Spleen (tissue), 11 donors: ENCODE data around the gene RBSN. TPM values are rescaled to one million over a fixed set of nuclear protein-coding genes. Genes with fewer than 3 reads are reported as not detected.
A peak's percentile ranks its signal among the peaks of the same experiment; 100 is the strongest.

Experiments
- DNase-seq: peaks from one replicate; pipeline ENCODE4 v3.0.0-alpha.2; 2020
- H3K27ac ChIP-seq, 8 donors: fragments of 200-600 bp; sonication (generic) in 7 of 8; 1 replicate in 4 of 8; 2 replicates in 4 of 8; pipeline versions ENCODE4 v1.5.0 to v1.8.0; 2016 to 2021; ENCODE audit warnings: inconsistent platforms in 4 of 8, mild to moderate bottlenecking in 4 of 8, moderate library complexity in 1 of 8
- H3K27me3 ChIP-seq, 7 donors: fragments of 200-600 bp; sonication (generic) in 6 of 7; replicated peaks in 1 of 7; 1 replicate in 4 of 7; 2 replicates in 3 of 7; pipeline versions ENCODE4 v1.5.0 to v1.8.0; 2016 to 2021; ENCODE audit warnings: inconsistent platforms in 3 of 7, mild to moderate bottlenecking in 1 of 7
- H3K36me3 ChIP-seq, 6 donors: fragments of 200-600 bp; sonication (generic) in 5 of 6; 1 replicate in 4 of 6; 2 replicates in 2 of 6; pipeline versions ENCODE4 v1.5.0 to v1.8.0; 2016 to 2021; ENCODE audit warnings: inconsistent platforms in 2 of 6
- H3K4me1 ChIP-seq, 6 donors: fragments of 200-600 bp; sonication (generic) in 5 of 6; 1 replicate in 3 of 6; 2 replicates in 3 of 6; pipeline versions ENCODE4 v1.5.0 to v1.8.0; 2016 to 2021; ENCODE audit warnings: inconsistent platforms in 3 of 6
- H3K4me3 ChIP-seq, 8 donors: fragments of 200-600 bp; sonication (generic) in 7 of 8; 1 replicate in 4 of 8; 2 replicates in 4 of 8; pipeline versions ENCODE4 v1.5.0 to v1.8.0; 2016 to 2021; ENCODE audit warnings: inconsistent platforms in 4 of 8, mild to moderate bottlenecking in 4 of 8, moderate library complexity in 2 of 8
- H3K9me3 ChIP-seq, 8 donors: fragments of 200-600 bp; sonication (generic) in 7 of 8; 1 replicate in 4 of 8; 2 replicates in 4 of 8; pipeline versions ENCODE4 v1.5.0 to v1.8.0; 2016 to 2021; ENCODE audit warnings: inconsistent platforms in 4 of 8
- CTCF ChIP-seq, 11 experiments: fragments of 200-600 bp in 7 of 11; fragments of 450-650 bp in 4 of 11; sonication (generic) in 4 of 11; IDR thresholded peaks in 8 of 11; conservative IDR thresholded peaks in 3 of 11; 1 replicate in 7 of 11; 2 replicates in 4 of 11; pipeline versions ENCODE4 v1.4.0 to v1.8.0; 2016 to 2021; ENCODE audit warnings: antibody characterized with exemption in 11 of 11, inconsistent platforms in 4 of 11, mild to moderate bottlenecking in 1 of 11
- POLR2A ChIP-seq, 3 donors: fragments of 450-650 bp; IDR thresholded peaks; one replicate each; pipeline ENCODE4 v1.5.1; 2017; ENCODE audit warnings: antibody characterized with exemption in 3 of 3, mild to moderate bottlenecking in 1 of 3
- POLR2AphosphoS5 ChIP-seq, 3 donors: sonication (generic); formaldehyde crosslinking; IDR thresholded peaks; one replicate each; pipeline ENCODE4 v1.5.1; 2017; ENCODE audit warnings: antibody characterized with exemption in 3 of 3
- WGBS, 5 donors: extraction: QIAGEN DNeasy Blood & Tissue Kit in 3 of 5; methylation state at CpG; one replicate each; pipeline versions ENCODE4 v1.1.5 to v1.1.7; 2013 to 2018; 5-methylcytosine and 5-hydroxymethylcytosine counted together
- intact Hi-C: fragments of 100-400 bp; cut with DNase I; formaldehyde crosslinking; loops from one replicate; pipeline ENCODE4 v1.15.0; 2023; ENCODE audit warnings: low total_unique reads
- polyA plus RNA-seq, 3 donors: library from polyadenylated mRNA; stranded (reverse); fragments of 200-250 nt; gene quantifications; one replicate each; pipeline ENCODE4 v1.2.1, GENCODE V29; 2013
- total RNA-seq, 7 donors: library from RNA; depleted of rRNA in 3 of 7; stranded (reverse); fragments of >200 nt in 3 of 7; fragmentation: NEBNext Ultra II Directional in 4 of 7; extraction: Animal tissue kit (Norgen Biotek cat#: 25700) in 4 of 7; gene quantifications; one replicate each; pipeline versions ENCODE4 v1.1.0 to v1.2.1, GENCODE V29; 2016 to 2021
- donor health status: healthy with polysubstance abuse.
- donor health status: DM: no; HTN: no; CAD: no; lungs with moderate emphysema.
- donor health status: DM: no; HTN: no; CAD: no.
- donor health status: Bipolar disorder and iron deficiency.
- donor health status: healthy.
- donor health status: DM: no; HTN: no; CAD: no.
- donor health status: DM: yes; HTN: yes; CAD: no.

The RBSN gene
- total and polyA plus RNA-seq, 10 donors, result 4.2 to 34.5 (median 28.7) TPM

- no peaks in the 10 kb centered on the region for H3K9me3 ChIP-seq
Observed at GRCh38 chr3:15112011-15112410, 13.1 kb upstream of the RBSN start.

GRCh38 chr3:15110206-15110605 is 11.3 kb upstream of the RBSN start:
- TF ChIP-seq POLR2AphosphoS5 (IDR thresholded peaks at IDR 0.05) (no peak), POLR2A (IDR thresholded peaks at IDR 0.05) (no peak), CTCF (IDR thresholded peaks at IDR 0.05 in 8 of 11, conservative IDR thresholded peaks at IDR 0.05 in 3 of 11) (no peak)
- Histone ChIP-seq H3K36me3 (no peaks in the 10 kb centered on the region), H3K27ac (no peak overlapping the region), H3K27me3 (peaks cover 0 to 5% (median 0%) of the 10 kb centered on the region in 7 donors), H3K4me1 (peaks cover 5 to 19% (median 10%) of the 10 kb centered on the region in 6 donors), H3K4me3 (no peak overlapping the region), H3K9me3 (no peaks in the 10 kb centered on the region)
- no peak for DNase-seq
- intact Hi-C loops, result no loop called here
- 80 to 83% (median 82%) methylated on average over 4 of the region's 4 CpGs for WGBS, 5 donors

More at GRCh38 chr3:15112011-15112410, 13.1 kb upstream of the RBSN start:
- no peak overlapping the region for H3K27ac ChIP-seq
- H3K27me3 ChIP-seq, result peaks cover 0 to 5% (median 0%) of the 10 kb centered on the region in 7 donors
- DNase-seq, result no peak
- no peaks in the 10 kb centered on the region for H3K36me3 ChIP-seq
- intact Hi-C loops, result no loop called here
- H3K4me1 ChIP-seq, result peaks cover 5 to 17% (median 10%) of the 10 kb centered on the region in 6 donors
- no peak overlapping the region for H3K4me3 ChIP-seq
- TF ChIP-seq CTCF (IDR thresholded peaks at IDR 0.05 in 8 of 11, conservative IDR thresholded peaks at IDR 0.05 in 3 of 11), result no peak
- no peak for TF ChIP-seq POLR2A (IDR thresholded peaks at IDR 0.05)
- no peak for TF ChIP-seq POLR2AphosphoS5 (IDR thresholded peaks at IDR 0.05)
- 65 to 77% (median 69%) methylated on average over 3 of the region's 3 CpGs for WGBS, 5 donors

- DNase-seq, result no peak
- intact Hi-C loops, result no loop called here
- Histone ChIP-seq H3K27me3 (peaks cover 0 to 5% (median 0%) of the 10 kb centered on the region in 7 donors), H3K9me3 (no peaks in the 10 kb centered on the region), H3K27ac (no peak overlapping the region), H3K4me1 (peaks cover 5 to 19% (median 10%) of the 10 kb centered on the region in 6 donors), H3K36me3 (no peaks in the 10 kb centered on the region), H3K4me3 (no peak overlapping the region)
- 78 to 93% (median 84%) methylated on average over 4 of the region's 4 CpGs for WGBS, 5 donors
- TF ChIP-seq POLR2AphosphoS5 (IDR thresholded peaks at IDR 0.05) (no peak), CTCF (IDR thresholded peaks at IDR 0.05 in 8 of 11, conservative IDR thresholded peaks at IDR 0.05 in 3 of 11) (no peak), POLR2A (IDR thresholded peaks at IDR 0.05) (no peak)
Observed at GRCh38 chr3:15108869-15109268, 9.9 kb upstream of the RBSN start.

- Histone ChIP-seq H3K9me3 (no peaks in the 10 kb centered on the region), H3K27me3 (peaks cover 0 to 5% (median 0%) of the 10 kb centered on the region in 7 donors), H3K4me1 (peaks cover 5 to 21% (median 10%) of the 10 kb centered on the region in 6 donors), H3K27ac (no peak overlapping the region), H3K4me3 (peak overlapping the region in 1 of 8 donors; percentile 28), H3K36me3 (no peaks in the 10 kb centered on the region)
- peak; percentile 92 for DNase-seq
- intact Hi-C loops, result no loop called here
- TF ChIP-seq POLR2AphosphoS5 (IDR thresholded peaks at IDR 0.05) (no peak), CTCF (IDR thresholded peaks at IDR 0.05 in 8 of 11, conservative IDR thresholded peaks at IDR 0.05 in 3 of 11) (peak; percentile 47 to 92 (median 78))
- 16 to 21% (median 19%) methylated on average over 9 to 11 of the region's 11 CpGs for WGBS, 5 donors
Observed at GRCh38 chr3:15108082-15108545, 9.2 kb upstream of the RBSN start.
